Measurements from ENCODE around the gene CNTN4. TPM values are rescaled to one million over a fixed set of nuclear protein-coding genes. Genes with fewer than 3 reads are reported as not detected.

The CNTN4 gene
- total RNA-seq, 4 donors from 2014 or later, result 33.6 to 112 (median 53.1) TPM

GRCh38 chr3:2568156-2568555, 469.5 kb downstream of the CNTN4 start:
- no peaks in the 10 kb centered on the region for H3K4me1 ChIP-seq
- H3K36me3 ChIP-seq, result no peaks in the 10 kb centered on the region
- no peaks in the 10 kb centered on the region for H3K27me3 ChIP-seq
- no peak overlapping the region for H3K27ac ChIP-seq
- TF ChIP-seq POLR2A (IDR thresholded peaks at IDR 0.05) (no peak), CTCF (IDR thresholded peaks at IDR 0.05) (no peak)
- DNase-seq, result no peak
- H3K4me3 ChIP-seq (replicated peaks in 1 of 3), result no peak overlapping the region
- H3K9me3 ChIP-seq, result no peaks in the 10 kb centered on the region
- 68 to 79% methylated on average over 2 of the region's 2 CpGs for WGBS, 2 donors
- intact Hi-C loops (cut with DNase I), result no loop called here

GRCh38 chr3:2568929-2569328, 470.3 kb downstream of the CNTN4 start:
- intact Hi-C loops (cut with DNase I), result no loop called here
- 84 to 88% methylated on average over 7 of the region's 7 CpGs for WGBS, 2 donors
- TF ChIP-seq CTCF (IDR thresholded peaks at IDR 0.05) (no peak), POLR2A (IDR thresholded peaks at IDR 0.05) (no peak)
- Histone ChIP-seq H3K27me3 (no peaks in the 10 kb centered on the region), H3K4me3 (replicated peaks in 1 of 3) (no peak overlapping the region), H3K4me1 (no peaks in the 10 kb centered on the region), H3K27ac (no peak overlapping the region), H3K9me3 (no peaks in the 10 kb centered on the region), H3K36me3 (no peaks in the 10 kb centered on the region)
- DNase-seq, result no peak

- no peak for TF ChIP-seq CTCF (IDR thresholded peaks at IDR 0.05)
- no peaks in the 10 kb centered on the region for H3K27me3 ChIP-seq
- H3K4me3 ChIP-seq (replicated peaks in 1 of 3), result no peak overlapping the region
- intact Hi-C loops (cut with DNase I), result no loop called here
- WGBS, 2 donors, result 95 to 97% methylated on average over 4 of the region's 4 CpGs
- H3K36me3 ChIP-seq, result no peaks in the 10 kb centered on the region
- H3K27ac ChIP-seq, result no peak overlapping the region
- H3K4me1 ChIP-seq, result no peaks in the 10 kb centered on the region
- no peaks in the 10 kb centered on the region for H3K9me3 ChIP-seq
- DNase-seq, result no peak
Measured at GRCh38 chr3:2577571-2577970, 478.9 kb downstream of the CNTN4 start.

- Histone ChIP-seq H3K36me3 (no peaks in the 10 kb centered on the region), H3K27ac (no peak overlapping the region), H3K27me3 (no peaks in the 10 kb centered on the region), H3K4me3 (replicated peaks in 1 of 3) (no peak overlapping the region), H3K9me3 (no peaks in the 10 kb centered on the region), H3K4me1 (no peaks in the 10 kb centered on the region)
- no peak for DNase-seq
- 61 to 63% methylated on average over 3 of the region's 3 CpGs for WGBS, 2 donors
- TF ChIP-seq CTCF (IDR thresholded peaks at IDR 0.05), result no peak
- no peak for TF ChIP-seq POLR2A (IDR thresholded peaks at IDR 0.05)
- intact Hi-C loops (cut with DNase I), result no loop called here
Measured at GRCh38 chr3:2578560-2578959, 479.9 kb downstream of the CNTN4 start.

GRCh38 chr3:2579206-2579605, 480.5 kb downstream of the CNTN4 start:
- no peaks in the 10 kb centered on the region for H3K36me3 ChIP-seq
- TF ChIP-seq CTCF (IDR thresholded peaks at IDR 0.05) (no peak), POLR2A (IDR thresholded peaks at IDR 0.05) (no peak)
- no peaks in the 10 kb centered on the region for H3K9me3 ChIP-seq
- no peaks in the 10 kb centered on the region for H3K27me3 ChIP-seq
- 85% methylated on average over 4 of the region's 4 CpGs for WGBS, 2 donors
- H3K4me3 ChIP-seq (replicated peaks in 1 of 3), result no peak overlapping the region
- H3K27ac ChIP-seq, result no peak overlapping the region
- no peak for DNase-seq
- no peaks in the 10 kb centered on the region for H3K4me1 ChIP-seq
- intact Hi-C loops (cut with DNase I), result no loop called here
